ENCODE measurements around the gene SAE1.

DNA sequence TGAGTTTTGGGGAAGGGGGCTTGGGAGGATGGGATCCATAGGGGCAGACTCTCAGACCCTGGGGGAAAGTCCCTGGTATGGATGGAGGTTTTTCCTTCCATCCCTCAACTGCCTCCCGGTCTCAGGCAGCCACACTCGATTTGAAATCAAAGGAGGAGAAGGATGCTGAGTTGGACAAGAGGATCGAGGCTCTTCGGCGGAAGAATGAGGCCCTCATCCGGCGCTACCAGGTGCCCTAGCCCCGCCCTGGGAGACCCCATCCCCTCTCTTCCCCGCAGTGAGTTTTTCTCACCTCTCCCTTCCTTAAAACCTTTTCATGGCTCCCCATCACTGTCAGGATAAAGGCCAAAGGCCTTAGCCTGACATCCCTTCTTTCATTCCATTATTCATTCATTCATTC lies 127.8 kb downstream of the SAE1 start:
- TF ChIP-seq CTCF (IDR thresholded peaks at IDR 0.05): no peak
- TF ChIP-seq POLR2A (IDR thresholded peaks at IDR 0.05): no peak
